Activated naive CD8-positive, alpha-beta T cell treated with anti-CD3 and anti-CD28 coated beads, Interleukin-2, amount 50 U/mL, for 24 hours (primary cell): ENCODE results near the gene ADRB2.

ENCODE experiments used
- ATAC-seq: fragments of 150-1000 bp; cut with Tn5 transposase; one replicate; pipeline ENCODE4 v1.10.0; 2021
- DNase-seq: peaks from one replicate; pipeline ENCODE4 v3.0.0; 2021
- H3K27ac Mint-ChIP-seq: one replicate; pipeline ENCODE4 v1.8.0; 2021; ENCODE audit warnings: mild to moderate bottlenecking, mixed read lengths
- H3K27me3 Mint-ChIP-seq: one replicate; pipeline ENCODE4 v1.8.0; 2021; ENCODE audit warnings: mixed read lengths
- H3K36me3 Mint-ChIP-seq: one replicate; pipeline ENCODE4 v1.8.0; 2021; ENCODE audit warnings: low read depth, mixed read lengths
- H3K4me1 Mint-ChIP-seq: one replicate; pipeline ENCODE4 v1.8.0; 2021; ENCODE audit warnings: mixed read lengths
- H3K4me3 Mint-ChIP-seq: one replicate; pipeline ENCODE4 v1.8.0; 2021; ENCODE audit warnings: mild to moderate bottlenecking, moderate library complexity, mixed read lengths
- H3K9me3 Mint-ChIP-seq: one replicate; pipeline ENCODE4 v1.8.0; 2021; ENCODE audit warnings: mixed read lengths

Gene ADRB2

GRCh38 chr5:148811756-148812155 lies 14.7 kb upstream of the ADRB2 start:
- ATAC-seq: no peak
- Mint-ChIP-seq H3K4me3 (no peak overlapping the region), H3K36me3 (no peaks in the 10 kb centered on the region), H3K4me1 (peaks cover 50% of the 10 kb centered on the region), H3K9me3 (no peaks in the 10 kb centered on the region), H3K27me3 (peaks cover 4% of the 10 kb centered on the region), H3K27ac (no peak overlapping the region)
- no peak for DNase-seq

DNA sequence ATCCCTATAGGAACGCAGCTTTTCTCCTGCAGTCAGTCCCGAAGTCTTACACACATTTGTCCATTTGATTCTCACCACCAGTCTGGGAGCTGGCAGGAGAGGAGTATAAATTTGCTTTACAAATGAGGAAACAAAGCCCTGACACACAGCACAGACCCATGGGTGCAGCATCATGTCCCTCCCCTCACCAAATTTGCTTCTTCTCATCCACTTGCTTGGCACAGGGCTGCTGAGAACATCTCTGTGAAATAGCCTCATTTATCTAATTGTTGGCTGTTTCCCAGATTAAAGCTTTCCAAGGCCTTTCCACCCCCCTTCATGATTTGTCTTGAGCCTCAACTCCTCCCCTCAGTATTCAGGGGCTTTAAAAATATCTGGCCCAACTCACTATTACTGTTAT lies 11.3 kb upstream of the ADRB2 start:
- Mint-ChIP-seq H3K27me3 (peaks cover 4% of the 10 kb centered on the region), H3K4me3 (no peak overlapping the region), H3K9me3 (no peaks in the 10 kb centered on the region), H3K4me1 (peaks cover 23% of the 10 kb centered on the region), H3K27ac (peak overlapping the region; percentile 10), H3K36me3 (no peaks in the 10 kb centered on the region)
- ATAC-seq (no peak), DNase-seq (no peak)

DNA sequence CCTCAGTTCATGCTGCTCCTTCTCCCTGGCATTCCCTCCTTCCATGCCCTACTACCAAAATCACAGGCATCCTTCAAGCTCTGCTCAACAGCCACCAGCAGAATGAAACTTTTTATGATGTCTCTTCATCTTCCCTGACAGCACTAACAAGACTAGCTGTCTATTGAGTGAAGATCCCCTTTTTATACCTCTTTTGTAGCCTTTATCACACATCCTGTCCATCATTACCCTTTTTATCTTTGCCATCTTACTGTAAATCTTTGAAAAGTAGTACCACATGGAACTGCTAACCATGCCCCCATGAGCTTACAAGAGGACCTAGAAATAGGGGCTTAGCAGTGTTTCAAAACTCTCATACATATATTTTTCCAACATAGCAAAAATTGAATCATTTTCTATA lies 10.8 kb upstream of the ADRB2 start:
- Mint-ChIP-seq H3K36me3 (no peaks in the 10 kb centered on the region), H3K9me3 (no peaks in the 10 kb centered on the region), H3K4me1 (peaks cover 19% of the 10 kb centered on the region), H3K4me3 (no peak overlapping the region), H3K27ac (peak overlapping the region; percentile 10), H3K27me3 (peaks cover 4% of the 10 kb centered on the region)
- no peak for ATAC-seq
- no peak for DNase-seq

DNA sequence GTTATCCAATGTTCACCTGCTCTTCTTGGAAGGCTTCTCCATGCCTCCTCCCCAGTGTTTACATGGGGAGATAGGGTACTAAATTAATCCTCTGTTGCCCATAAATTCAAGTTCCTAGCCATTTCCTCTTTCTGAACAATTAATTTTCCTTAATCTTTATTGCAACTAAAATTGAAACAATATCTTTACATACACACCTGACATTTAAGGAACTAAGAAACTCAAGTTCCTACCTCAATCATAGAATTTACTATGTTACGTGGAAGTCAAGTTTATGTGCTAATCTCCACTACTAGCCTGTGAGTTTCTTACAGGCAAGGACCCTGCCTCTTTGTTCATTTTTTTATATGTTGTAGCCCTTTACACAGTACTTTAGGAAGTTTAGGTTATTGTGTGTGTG lies 10.1 kb upstream of the ADRB2 start:
- Mint-ChIP-seq H3K9me3 (no peaks in the 10 kb centered on the region), H3K4me3 (no peak overlapping the region), H3K27me3 (peaks cover 4% of the 10 kb centered on the region), H3K4me1 (peaks cover 16% of the 10 kb centered on the region), H3K27ac (no peak overlapping the region), H3K36me3 (no peaks in the 10 kb centered on the region)
- no peak for DNase-seq
- no peak for ATAC-seq

DNA sequence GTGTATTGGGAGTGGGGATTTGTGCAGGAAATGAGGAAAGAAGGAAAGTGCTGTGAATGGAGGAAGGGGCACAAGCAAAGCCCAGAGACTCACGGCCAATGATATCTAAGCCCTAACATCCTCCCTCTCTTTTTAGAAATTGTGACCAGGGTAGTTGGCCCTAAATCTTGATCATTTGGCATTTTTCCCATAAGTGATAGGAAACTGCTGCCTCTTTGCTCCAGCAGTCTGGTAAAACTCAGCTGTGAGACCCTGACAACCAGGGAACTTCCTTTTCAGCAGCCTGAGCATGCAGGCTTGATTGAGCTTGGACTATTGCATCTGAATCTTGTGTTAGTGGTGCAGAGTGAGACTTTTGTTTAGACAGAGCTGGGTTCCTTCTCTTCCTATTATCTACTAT lies 9.6 kb upstream of the ADRB2 start:
- Mint-ChIP-seq H3K27ac (no peak overlapping the region), H3K27me3 (peaks cover 4% of the 10 kb centered on the region)

DNA sequence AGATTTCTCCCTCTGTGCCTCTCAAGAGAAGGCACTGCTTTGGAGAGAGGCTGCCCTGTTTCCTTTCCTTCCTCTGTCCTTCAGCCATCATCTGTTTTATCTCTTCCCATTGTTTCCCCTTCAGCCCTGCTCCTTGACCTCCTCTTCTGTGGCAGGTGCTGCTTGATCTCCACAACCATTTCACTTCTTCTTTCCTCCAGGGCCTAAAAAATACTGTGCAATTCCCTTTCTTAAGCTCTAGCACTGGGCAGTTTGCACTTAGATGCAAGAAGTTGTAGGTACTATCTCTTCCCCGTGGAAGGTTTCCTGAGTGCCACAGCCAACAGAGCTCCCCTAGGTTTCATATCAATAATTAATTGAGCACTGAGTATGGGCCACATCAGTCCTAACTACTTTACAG lies 8.8 kb upstream of the ADRB2 start:
- Mint-ChIP-seq H3K27ac (no peak overlapping the region), H3K9me3 (no peaks in the 10 kb centered on the region), H3K4me1 (peaks cover 8% of the 10 kb centered on the region), H3K27me3 (peaks cover 4% of the 10 kb centered on the region), H3K4me3 (no peak overlapping the region), H3K36me3 (no peaks in the 10 kb centered on the region)
- DNase-seq (no peak), ATAC-seq (no peak)

More for the DNA sequence above, 9.6 kb upstream of the ADRB2 start:
- DNase-seq: no peak
- no peaks in the 10 kb centered on the region for H3K36me3 Mint-ChIP-seq
- ATAC-seq: no peak
- H3K9me3 Mint-ChIP-seq: no peaks in the 10 kb centered on the region
- no peak overlapping the region for H3K4me3 Mint-ChIP-seq
- H3K4me1 Mint-ChIP-seq: peaks cover 12% of the 10 kb centered on the region

DNA sequence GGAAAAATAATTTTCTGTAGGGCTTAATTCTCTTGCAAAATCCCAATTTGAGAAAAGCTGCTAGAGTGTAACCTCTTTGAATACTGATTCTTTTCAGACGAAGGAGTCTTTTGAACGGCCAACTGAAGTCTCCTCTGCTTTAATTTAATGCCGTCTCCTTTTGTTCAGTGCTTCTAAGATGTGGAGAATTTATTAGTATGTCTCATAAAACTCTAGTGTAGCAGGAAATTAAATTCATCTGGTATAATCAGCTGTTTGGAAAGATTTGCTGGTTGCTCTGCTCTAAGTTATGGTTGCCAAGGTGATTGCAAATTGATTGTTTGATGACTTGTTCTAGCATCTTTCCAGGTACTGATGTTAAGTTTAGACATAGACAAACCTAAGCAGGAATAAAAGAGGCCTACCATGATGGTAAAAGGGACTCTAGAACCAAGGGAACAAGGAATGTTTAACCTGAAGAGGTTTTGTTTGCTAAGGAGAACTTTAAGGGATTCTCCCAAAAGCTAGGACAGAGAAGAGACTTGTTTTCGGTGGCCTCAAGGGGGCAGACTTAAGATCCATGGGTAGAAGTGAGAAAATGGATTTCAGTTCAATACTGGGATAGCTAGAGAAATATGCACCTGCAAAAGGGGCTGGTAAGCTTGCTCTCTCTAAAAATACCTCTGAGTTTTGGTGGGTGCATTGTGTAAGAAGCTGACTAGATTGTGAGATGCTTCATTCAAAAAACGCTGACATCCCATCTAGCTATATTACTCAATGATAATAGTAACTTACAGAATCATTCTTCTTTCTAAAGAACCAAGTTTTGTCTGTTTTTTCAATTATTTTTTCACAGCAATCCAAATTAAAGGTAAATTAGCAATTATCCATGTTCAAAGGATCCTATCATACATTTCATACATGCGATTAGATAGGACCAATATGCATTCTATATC lies 5.7 kb upstream of the ADRB2 start:
- ATAC-seq: peak; percentile 69
- Mint-ChIP-seq H3K4me1 (peaks cover 15% of the 10 kb centered on the region), H3K4me3 (no peak overlapping the region), H3K27me3 (peaks cover 22% of the 10 kb centered on the region), H3K9me3 (no peaks in the 10 kb centered on the region), H3K27ac (no peak overlapping the region), H3K36me3 (no peaks in the 10 kb centered on the region)
- DNase-seq: no peak

DNA sequence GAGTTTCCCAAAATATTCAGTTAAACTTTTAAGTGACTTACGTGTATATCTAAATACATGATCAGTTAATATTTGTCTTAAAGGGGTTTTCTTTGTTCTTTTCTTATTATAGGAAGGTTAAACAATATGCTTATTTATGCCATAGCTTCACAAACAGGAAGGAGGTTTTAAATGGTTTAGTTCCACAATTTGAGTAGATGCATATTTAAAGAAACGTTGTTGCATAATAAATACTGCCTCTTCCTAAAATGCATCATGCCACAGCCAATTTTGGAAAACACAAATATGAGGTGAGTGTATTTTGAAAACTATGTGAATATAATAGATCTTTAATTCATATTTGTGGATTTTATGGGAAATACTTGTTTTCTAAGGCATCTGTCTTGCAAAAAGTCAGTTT lies 2.5 kb upstream of the ADRB2 start:
- H3K36me3 Mint-ChIP-seq: no peaks in the 10 kb centered on the region
- peaks cover 32% of the 10 kb centered on the region for H3K4me1 Mint-ChIP-seq
- no peaks in the 10 kb centered on the region for H3K9me3 Mint-ChIP-seq
- DNase-seq (no peak), ATAC-seq (no peak)
- H3K27ac Mint-ChIP-seq: no peak overlapping the region
- no peak overlapping the region for H3K4me3 Mint-ChIP-seq
- H3K27me3 Mint-ChIP-seq: peaks cover 21% of the 10 kb centered on the region

DNA sequence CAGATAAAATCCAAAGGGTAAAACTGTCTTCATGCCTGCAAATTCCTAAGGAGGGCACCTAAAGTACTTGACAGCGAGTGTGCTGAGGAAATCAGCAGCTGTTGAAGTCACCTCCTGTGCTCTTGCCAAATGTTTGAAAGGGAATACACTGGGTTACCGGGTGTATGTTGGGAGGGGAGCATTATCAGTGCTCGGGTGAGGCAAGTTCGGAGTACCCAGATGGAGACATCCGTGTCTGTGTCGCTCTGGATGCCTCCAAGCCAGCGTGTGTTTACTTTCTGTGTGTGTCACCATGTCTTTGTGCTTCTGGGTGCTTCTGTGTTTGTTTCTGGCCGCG lies 727 bp upstream of the ADRB2 start:
- ATAC-seq: peak; percentile 3
- DNase-seq: no peak
- Mint-ChIP-seq H3K9me3 (no peaks in the 10 kb centered on the region), H3K4me1 (peaks cover 46% of the 10 kb centered on the region), H3K27me3 (peaks cover 21% of the 10 kb centered on the region), H3K36me3 (no peaks in the 10 kb centered on the region), H3K27ac (peak overlapping the region; percentile 32), H3K4me3 (peak overlapping the region; percentile 89)

DNA sequence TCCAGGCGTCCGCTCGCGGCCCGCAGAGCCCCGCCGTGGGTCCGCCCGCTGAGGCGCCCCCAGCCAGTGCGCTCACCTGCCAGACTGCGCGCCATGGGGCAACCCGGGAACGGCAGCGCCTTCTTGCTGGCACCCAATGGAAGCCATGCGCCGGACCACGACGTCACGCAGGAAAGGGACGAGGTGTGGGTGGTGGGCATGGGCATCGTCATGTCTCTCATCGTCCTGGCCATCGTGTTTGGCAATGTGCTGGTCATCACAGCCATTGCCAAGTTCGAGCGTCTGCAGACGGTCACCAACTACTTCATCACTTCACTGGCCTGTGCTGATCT lies 294 bp downstream of the ADRB2 start:
- H3K27me3 Mint-ChIP-seq: peaks cover 21% of the 10 kb centered on the region
- peaks cover 52% of the 10 kb centered on the region for H3K4me1 Mint-ChIP-seq
- H3K4me3 Mint-ChIP-seq: peak overlapping the region; percentile 89
- no peaks in the 10 kb centered on the region for H3K36me3 Mint-ChIP-seq
- H3K9me3 Mint-ChIP-seq: no peaks in the 10 kb centered on the region
- no peak for DNase-seq
- peak; percentile 41 for ATAC-seq
- H3K27ac Mint-ChIP-seq: no peak overlapping the region

GRCh38 chr5:148827723-148828122 lies 1.3 kb downstream of the ADRB2 start:
- peaks cover 60% of the 10 kb centered on the region for H3K4me1 Mint-ChIP-seq
- ATAC-seq: no peak

DNA sequence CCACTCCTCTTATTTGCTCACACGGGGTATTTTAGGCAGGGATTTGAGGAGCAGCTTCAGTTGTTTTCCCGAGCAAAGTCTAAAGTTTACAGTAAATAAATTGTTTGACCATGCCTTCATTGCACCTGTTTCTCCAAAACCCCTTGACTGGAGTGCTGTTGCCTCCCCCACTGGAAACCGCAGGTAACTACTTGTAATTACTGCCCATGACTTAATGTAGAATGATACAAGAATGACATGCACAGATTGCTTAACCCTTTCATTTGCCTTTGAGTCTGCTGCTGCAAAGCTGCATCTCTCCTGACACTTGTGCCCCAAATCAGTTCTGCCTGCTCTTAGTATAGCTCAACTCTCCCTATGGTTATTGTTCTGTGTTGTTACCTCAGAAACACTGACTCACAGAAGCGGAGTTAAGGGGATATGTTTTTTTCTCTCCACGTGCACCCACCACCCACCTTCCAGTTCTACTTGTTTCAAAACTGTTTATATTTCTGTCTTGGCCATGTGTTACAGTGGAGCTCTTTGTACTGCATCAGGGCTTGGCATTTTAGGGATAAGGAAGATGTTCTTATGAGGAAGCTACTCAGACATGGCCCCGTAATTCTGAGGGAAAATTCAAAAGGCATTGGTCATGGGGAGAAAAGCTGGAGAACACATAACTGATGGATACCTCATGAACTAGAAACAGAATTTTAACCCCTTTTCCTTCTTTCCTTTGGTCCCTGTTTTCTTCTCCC lies 2.3 kb downstream of the ADRB2 start:
- H3K4me3 Mint-ChIP-seq: peak overlapping the region; percentile 89
- peaks cover 21% of the 10 kb centered on the region for H3K27me3 Mint-ChIP-seq
- no peaks in the 10 kb centered on the region for H3K9me3 Mint-ChIP-seq
- H3K36me3 Mint-ChIP-seq: no peaks in the 10 kb centered on the region
- no peak overlapping the region for H3K27ac Mint-ChIP-seq
- DNase-seq (no peak), ATAC-seq (no peak)
- peaks cover 64% of the 10 kb centered on the region for H3K4me1 Mint-ChIP-seq

More at GRCh38 chr5:148827723-148828122, 1.3 kb downstream of the ADRB2 start:
- Mint-ChIP-seq H3K4me3 (peak overlapping the region; percentile 89), H3K9me3 (no peaks in the 10 kb centered on the region), H3K27me3 (peaks cover 21% of the 10 kb centered on the region), H3K27ac (peak overlapping the region; percentile 21), H3K36me3 (no peaks in the 10 kb centered on the region)
- DNase-seq: no peak

DNA sequence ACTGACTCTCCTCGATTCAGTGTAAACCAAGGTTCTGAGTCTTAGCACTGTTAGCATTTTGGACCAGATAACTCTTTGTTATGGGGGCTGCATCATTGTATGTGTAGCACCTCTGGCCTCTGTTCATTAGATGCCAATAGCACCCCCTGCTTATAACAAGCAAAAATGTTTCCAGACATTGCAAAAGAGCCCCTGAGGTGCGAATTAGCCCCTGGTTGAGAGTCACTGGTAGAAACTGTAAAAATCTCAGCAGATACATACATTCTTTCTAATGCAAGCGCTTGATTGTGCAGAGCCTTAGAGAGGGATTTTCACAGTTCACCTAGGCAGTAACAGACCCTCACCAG lies 2.8 kb downstream of the ADRB2 start:
- H3K4me3 Mint-ChIP-seq: peak overlapping the region; percentile 89
- no peaks in the 10 kb centered on the region for H3K9me3 Mint-ChIP-seq
- H3K4me1 Mint-ChIP-seq: peaks cover 67% of the 10 kb centered on the region
- no peak overlapping the region for H3K27ac Mint-ChIP-seq
- no peaks in the 10 kb centered on the region for H3K36me3 Mint-ChIP-seq
- peaks cover 16% of the 10 kb centered on the region for H3K27me3 Mint-ChIP-seq
- no peak for ATAC-seq
- DNase-seq: no peak

DNA sequence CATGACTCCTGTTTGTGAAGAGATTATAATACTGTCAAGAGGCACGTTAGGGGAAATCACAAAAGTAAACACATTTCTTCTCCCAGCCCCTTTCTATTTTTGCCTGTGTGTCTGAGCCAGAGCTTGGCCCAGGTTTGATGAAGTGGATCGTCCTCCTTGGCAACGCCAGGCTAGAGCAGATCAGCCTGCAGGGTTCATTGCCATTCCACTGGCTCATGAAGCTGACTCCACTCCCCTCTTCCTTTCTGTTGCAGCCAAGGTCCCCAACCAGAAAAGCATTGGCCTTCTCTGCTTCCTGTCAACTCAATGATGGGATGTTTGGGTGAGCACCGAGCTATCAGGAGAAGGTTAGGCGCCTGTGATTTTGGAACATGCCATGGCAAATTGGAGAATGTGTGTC lies 3.3 kb downstream of the ADRB2 start:
- Mint-ChIP-seq H3K9me3 (no peaks in the 10 kb centered on the region), H3K36me3 (no peaks in the 10 kb centered on the region), H3K4me1 (peaks cover 72% of the 10 kb centered on the region), H3K4me3 (peak overlapping the region; percentile 39), H3K27ac (no peak overlapping the region), H3K27me3 (peaks cover 12% of the 10 kb centered on the region)
- no peak for ATAC-seq
- DNase-seq: no peak

DNA sequence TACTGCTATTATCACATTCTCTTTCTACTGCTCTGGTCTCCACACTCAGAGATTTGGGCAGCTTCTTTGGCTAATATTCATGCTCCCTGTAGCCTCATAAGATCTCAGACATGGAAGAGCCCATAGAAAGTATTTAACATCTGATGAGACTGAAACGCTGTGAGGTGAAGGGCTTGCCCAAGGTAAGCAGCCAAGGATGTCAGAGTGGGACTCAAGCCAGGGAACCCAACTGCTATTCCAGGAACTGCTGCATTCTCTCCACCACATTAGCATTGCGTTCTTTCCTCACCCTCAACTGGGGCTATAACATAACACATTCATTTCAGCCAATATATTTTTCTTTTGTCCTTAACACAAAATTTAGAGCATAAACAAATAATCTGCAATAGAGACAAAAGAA lies 3.8 kb downstream of the ADRB2 start:
- no peak for ATAC-seq

More for the DNA sequence above, 3.8 kb downstream of the ADRB2 start:
- peak overlapping the region; percentile 39 for H3K4me3 Mint-ChIP-seq
- H3K36me3 Mint-ChIP-seq: no peaks in the 10 kb centered on the region
- no peak for DNase-seq
- H3K27me3 Mint-ChIP-seq: peaks cover 8% of the 10 kb centered on the region
- no peaks in the 10 kb centered on the region for H3K9me3 Mint-ChIP-seq
- H3K4me1 Mint-ChIP-seq: peaks cover 71% of the 10 kb centered on the region
- no peak overlapping the region for H3K27ac Mint-ChIP-seq
